ENCODE measurements around the gene CHST13. TPM values are rescaled to one million over a fixed set of nuclear protein-coding genes. Genes with fewer than 3 reads are reported as not detected.

Gene CHST13
- total RNA-seq, 2 donors from 2014 or later = not detected

- Mint-ChIP-seq H3K4me3 (no peak overlapping the region), H3K27ac (no peak overlapping the region), H3K36me3 (ENCODE audit: insufficient read depth in 2 of 2) (no peaks in the 10 kb centered on the region), H3K27me3 (ENCODE audit: low read depth) (no peaks in the 10 kb centered on the region), H3K9me3 (no peaks in the 10 kb centered on the region), H3K4me1 (ENCODE audit: low read depth) (no peaks in the 10 kb centered on the region)
- ATAC-seq (replicated peaks in 1 of 2) (no peak), DNase-seq (no peak)
Observed at GRCh38 chr3:126555795-126556636, 32.1 kb downstream of the CHST13 start.

DNA sequence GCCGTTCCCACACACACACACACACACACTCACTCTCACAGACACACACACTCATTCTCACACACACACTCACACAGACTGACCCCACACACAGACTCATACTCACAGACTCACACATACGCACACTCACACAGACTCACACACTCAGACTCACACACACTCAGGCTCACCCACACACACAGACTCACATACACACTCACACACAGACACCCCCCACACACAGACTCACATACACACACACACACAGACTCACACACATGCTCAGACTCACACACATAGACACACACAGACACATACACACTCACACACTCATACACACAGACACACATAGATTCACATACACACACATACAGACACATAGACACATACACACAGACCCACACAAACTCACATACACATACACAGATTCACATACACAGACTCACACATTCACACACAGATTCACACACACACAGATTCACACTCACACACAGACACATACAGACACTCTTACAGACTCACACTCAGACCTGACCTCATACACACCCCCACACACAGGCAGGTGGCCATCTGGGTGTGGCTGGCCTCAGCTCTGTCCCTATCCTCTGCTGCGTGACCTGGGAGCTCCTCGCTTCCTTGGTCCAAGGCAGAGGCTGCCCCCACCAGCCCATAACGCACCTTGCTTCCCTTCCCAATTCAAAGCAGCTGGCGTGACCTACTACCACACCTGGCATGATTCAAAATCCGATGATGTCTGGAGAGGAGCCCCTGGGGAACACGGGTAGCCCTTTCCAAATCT is 32.9 kb downstream of the CHST13 start:
- H3K4me3 Mint-ChIP-seq = no peak overlapping the region
- no peaks in the 10 kb centered on the region for H3K36me3 Mint-ChIP-seq (ENCODE audit: insufficient read depth in 2 of 2)
- H3K4me1 Mint-ChIP-seq (ENCODE audit: low read depth) = no peaks in the 10 kb centered on the region
- no peak overlapping the region for H3K27ac Mint-ChIP-seq
- ATAC-seq (replicated peaks in 1 of 2) (no peak), DNase-seq (no peak)
- H3K27me3 Mint-ChIP-seq (ENCODE audit: low read depth) = no peaks in the 10 kb centered on the region
- H3K9me3 Mint-ChIP-seq = peaks cover 0 to 2% of the 10 kb centered on the region in 2 donors

- Mint-ChIP-seq H3K4me1 (ENCODE audit: low read depth) (no peaks in the 10 kb centered on the region), H3K36me3 (ENCODE audit: insufficient read depth in 2 of 2) (no peaks in the 10 kb centered on the region), H3K27me3 (ENCODE audit: low read depth) (no peaks in the 10 kb centered on the region), H3K9me3 (peaks cover 1 to 2% of the 10 kb centered on the region in 2 donors), H3K27ac (no peak overlapping the region), H3K4me3 (no peak overlapping the region)
- no peak for ATAC-seq (replicated peaks in 1 of 2)
- no peak for DNase-seq
Observed at GRCh38 chr3:126557415-126557745, 33.4 kb downstream of the CHST13 start.

- Mint-ChIP-seq H3K9me3 (peaks cover 1 to 3% of the 10 kb centered on the region in 2 donors), H3K27ac (no peak overlapping the region), H3K36me3 (ENCODE audit: insufficient read depth in 2 of 2) (peaks cover under 1 to 1% of the 10 kb centered on the region in 2 donors), H3K4me3 (no peak overlapping the region), H3K4me1 (ENCODE audit: low read depth) (no peaks in the 10 kb centered on the region), H3K27me3 (ENCODE audit: low read depth) (peaks cover 2% of the 10 kb centered on the region)
- DNase-seq = no peak
- no peak for ATAC-seq (replicated peaks in 1 of 2)
Observed at GRCh38 chr3:126557761-126558160, 33.8 kb downstream of the CHST13 start.

- no peak for DNase-seq
- Mint-ChIP-seq H3K4me3 (no peak within 1 kb of the TSS), H3K27ac (no peak within 1 kb of the TSS), H3K36me3 (ENCODE audit: insufficient read depth in 2 of 2) (peaks cover 1 to 6% of the 10 kb centered on the region in 2 donors), H3K27me3 (ENCODE audit: low read depth) (peaks cover 6% of the 10 kb centered on the region), H3K9me3 (peaks cover 1 to 5% of the 10 kb centered on the region in 2 donors), H3K4me1 (ENCODE audit: low read depth) (no peaks in the 10 kb centered on the region)
- no peak for ATAC-seq (replicated peaks in 1 of 2)
Observed at GRCh38 chr3:126558336-126559071, 34.5 kb downstream of the CHST13 start, which contains the start of gene C3orf22. TSS of gene C3orf22 (minus strand) at chr3:126558932. CDS start at chr3:126553390, 5,542 bp downstream.

DNA sequence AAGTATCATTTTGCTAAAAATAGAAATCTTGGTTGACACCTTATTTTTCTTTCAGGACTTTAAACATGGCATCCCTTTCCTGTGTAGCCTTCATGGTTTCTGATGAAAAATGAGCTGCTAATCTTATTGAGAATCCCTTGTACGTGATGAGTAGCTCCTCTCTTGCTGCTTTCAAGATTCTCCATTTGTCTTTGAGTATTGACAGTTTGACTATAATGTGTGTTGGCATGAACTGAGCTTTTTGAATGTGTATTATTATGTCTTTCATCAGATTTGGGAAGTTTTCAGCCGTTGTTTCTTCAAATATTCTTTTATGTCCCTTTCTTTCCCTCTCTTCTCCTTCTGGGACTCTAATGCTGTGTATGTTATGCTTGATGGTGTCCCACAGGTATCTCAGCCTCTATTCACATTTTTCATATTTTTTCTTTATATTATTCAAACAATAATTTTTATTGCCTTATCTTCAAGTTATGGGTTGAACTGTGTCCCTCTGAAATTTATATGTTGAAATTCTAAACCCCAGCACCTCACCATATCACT is 38.9 kb downstream of the CHST13 start:
- Mint-ChIP-seq H3K27ac (no peak overlapping the region), H3K4me1 (ENCODE audit: low read depth) (no peaks in the 10 kb centered on the region), H3K9me3 (peaks cover 1 to 5% of the 10 kb centered on the region in 2 donors), H3K4me3 (no peak overlapping the region), H3K27me3 (ENCODE audit: low read depth) (peaks cover 6% of the 10 kb centered on the region), H3K36me3 (ENCODE audit: insufficient read depth in 2 of 2) (peaks cover 1 to 6% of the 10 kb centered on the region in 2 donors)
- no peak for DNase-seq
- no peak for ATAC-seq (replicated peaks in 1 of 2)

- Mint-ChIP-seq H3K9me3 (peaks cover 0 to under 1% of the 10 kb centered on the region in 2 donors), H3K4me3 (no peak overlapping the region), H3K36me3 (ENCODE audit: insufficient read depth in 2 of 2) (peaks cover 0 to 4% of the 10 kb centered on the region in 2 donors), H3K27me3 (ENCODE audit: low read depth) (peaks cover 9% of the 10 kb centered on the region), H3K27ac (no peak overlapping the region), H3K4me1 (ENCODE audit: low read depth) (no peaks in the 10 kb centered on the region)
- DNase-seq (no peak), ATAC-seq (replicated peaks in 1 of 2) (no peak)
Observed at GRCh38 chr3:126567696-126568438, 43.9 kb downstream of the CHST13 start.

DNA sequence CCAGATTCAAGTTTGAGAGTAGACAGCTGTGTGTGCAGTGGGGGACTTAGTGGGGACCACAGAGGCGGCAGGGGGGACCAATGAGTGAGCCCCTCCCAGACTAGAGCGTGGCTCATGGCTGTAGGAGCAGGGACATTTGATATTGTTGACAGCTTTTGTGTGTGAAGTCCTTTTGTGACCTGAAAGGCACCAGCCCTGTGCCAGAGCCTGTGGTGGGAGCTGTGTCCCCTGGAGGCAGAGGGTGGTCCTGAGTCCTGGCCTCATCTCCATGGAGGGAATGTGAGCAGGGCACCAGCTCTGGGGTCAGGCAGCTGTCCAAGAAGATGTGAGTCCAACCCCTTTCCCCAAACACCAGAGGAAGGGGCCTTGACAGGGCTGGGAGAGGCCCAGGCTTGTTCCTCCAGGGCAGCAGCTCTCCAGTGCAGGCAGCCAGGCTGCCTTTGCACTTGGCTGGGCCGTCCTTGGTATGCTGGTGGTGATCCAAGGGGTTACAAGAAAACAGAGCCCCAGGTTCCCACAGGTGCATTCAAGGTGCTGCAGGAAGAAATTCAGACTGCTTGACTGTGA is 44.9 kb downstream of the CHST13 start:
- Mint-ChIP-seq H3K27ac (no peak overlapping the region), H3K4me3 (no peak overlapping the region), H3K27me3 (ENCODE audit: low read depth) (peaks cover 6% of the 10 kb centered on the region), H3K4me1 (ENCODE audit: low read depth) (no peaks in the 10 kb centered on the region), H3K36me3 (ENCODE audit: insufficient read depth in 2 of 2) (no peaks in the 10 kb centered on the region), H3K9me3 (no peaks in the 10 kb centered on the region)
- ATAC-seq (replicated peaks in 1 of 2) (no peak), DNase-seq (no peak)

DNA sequence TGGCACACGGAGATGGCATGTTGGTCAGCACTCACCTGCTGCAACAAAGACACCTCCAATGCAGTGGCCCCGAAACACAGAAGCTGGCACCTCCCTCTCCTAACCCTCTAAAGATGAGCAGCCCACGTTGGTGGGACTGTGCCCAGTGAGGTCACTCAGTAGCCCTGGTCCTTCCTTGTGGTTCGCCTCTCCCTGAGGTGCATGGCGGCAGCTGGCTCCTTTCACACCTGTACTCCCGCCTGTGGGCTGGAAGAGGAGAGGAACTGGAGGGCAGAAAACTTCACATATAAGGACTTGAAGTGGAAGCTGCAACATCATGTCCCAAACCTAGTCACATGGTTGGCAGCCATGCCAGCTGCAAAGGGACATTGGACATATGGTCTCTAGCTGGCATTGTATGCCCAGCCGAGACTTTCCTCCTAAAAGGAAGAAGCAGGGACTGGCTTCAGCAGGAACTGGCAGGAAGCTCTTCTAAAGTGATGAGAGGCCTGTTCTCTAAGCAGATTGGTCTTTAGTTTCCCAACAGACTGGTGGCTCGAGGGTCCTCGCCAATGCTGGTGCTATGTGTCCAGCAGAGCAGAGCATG is 45.5 kb downstream of the CHST13 start:
- ATAC-seq (replicated peaks in 1 of 2) (no peak), DNase-seq (no peak)
- peaks cover 6% of the 10 kb centered on the region for H3K27me3 Mint-ChIP-seq (ENCODE audit: low read depth)
- H3K27ac Mint-ChIP-seq = no peak overlapping the region
- H3K36me3 Mint-ChIP-seq (ENCODE audit: insufficient read depth in 2 of 2) = no peaks in the 10 kb centered on the region
- H3K4me3 Mint-ChIP-seq = no peak overlapping the region
- no peaks in the 10 kb centered on the region for H3K9me3 Mint-ChIP-seq
- no peaks in the 10 kb centered on the region for H3K4me1 Mint-ChIP-seq (ENCODE audit: low read depth)

- no peaks in the 10 kb centered on the region for H3K4me1 Mint-ChIP-seq (ENCODE audit: low read depth)
- ATAC-seq (replicated peaks in 1 of 2) = no peak
- H3K27ac Mint-ChIP-seq = no peak overlapping the region
- no peaks in the 10 kb centered on the region for H3K36me3 Mint-ChIP-seq (ENCODE audit: insufficient read depth in 2 of 2)
- no peaks in the 10 kb centered on the region for H3K9me3 Mint-ChIP-seq
- no peak for DNase-seq
- peaks cover 6% of the 10 kb centered on the region for H3K27me3 Mint-ChIP-seq (ENCODE audit: low read depth)
- H3K4me3 Mint-ChIP-seq = no peak overlapping the region
Observed at GRCh38 chr3:126570103-126570541, 46.2 kb downstream of the CHST13 start.

DNA sequence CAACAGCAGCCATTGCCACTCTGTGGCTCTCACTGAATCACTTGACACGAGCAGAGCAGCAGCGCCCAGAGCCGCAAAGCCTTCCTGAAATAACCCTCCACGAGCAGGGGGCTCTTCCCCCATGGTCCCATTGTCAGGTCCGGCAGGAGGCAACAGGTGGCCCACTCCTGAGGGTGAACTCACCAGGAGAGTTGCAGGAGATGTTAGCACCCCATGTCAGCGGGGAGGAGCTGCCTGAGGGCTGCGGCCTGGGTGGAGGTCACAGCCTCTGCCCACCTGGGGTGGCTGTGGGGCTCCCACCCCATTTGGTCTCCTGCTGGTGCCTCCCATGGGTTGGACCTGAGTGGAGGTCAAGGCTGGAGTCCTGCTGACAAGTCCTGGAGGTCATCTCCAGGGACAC is 47.1 kb downstream of the CHST13 start:
- Mint-ChIP-seq H3K27me3 (ENCODE audit: low read depth) (peaks cover 6% of the 10 kb centered on the region), H3K27ac (no peak overlapping the region), H3K4me1 (ENCODE audit: low read depth) (no peaks in the 10 kb centered on the region), H3K4me3 (no peak overlapping the region), H3K9me3 (no peaks in the 10 kb centered on the region), H3K36me3 (ENCODE audit: insufficient read depth in 2 of 2) (no peaks in the 10 kb centered on the region)
- DNase-seq (no peak), ATAC-seq (replicated peaks in 1 of 2) (no peak)
